ENCODE results near the gene NOS3. TPM values are rescaled to one million over a fixed set of nuclear protein-coding genes. Genes with fewer than 3 reads are reported as not detected.

NOS3 gene
- polyA plus RNA-seq, 1 experiment = 1.3 TPM

DNA sequence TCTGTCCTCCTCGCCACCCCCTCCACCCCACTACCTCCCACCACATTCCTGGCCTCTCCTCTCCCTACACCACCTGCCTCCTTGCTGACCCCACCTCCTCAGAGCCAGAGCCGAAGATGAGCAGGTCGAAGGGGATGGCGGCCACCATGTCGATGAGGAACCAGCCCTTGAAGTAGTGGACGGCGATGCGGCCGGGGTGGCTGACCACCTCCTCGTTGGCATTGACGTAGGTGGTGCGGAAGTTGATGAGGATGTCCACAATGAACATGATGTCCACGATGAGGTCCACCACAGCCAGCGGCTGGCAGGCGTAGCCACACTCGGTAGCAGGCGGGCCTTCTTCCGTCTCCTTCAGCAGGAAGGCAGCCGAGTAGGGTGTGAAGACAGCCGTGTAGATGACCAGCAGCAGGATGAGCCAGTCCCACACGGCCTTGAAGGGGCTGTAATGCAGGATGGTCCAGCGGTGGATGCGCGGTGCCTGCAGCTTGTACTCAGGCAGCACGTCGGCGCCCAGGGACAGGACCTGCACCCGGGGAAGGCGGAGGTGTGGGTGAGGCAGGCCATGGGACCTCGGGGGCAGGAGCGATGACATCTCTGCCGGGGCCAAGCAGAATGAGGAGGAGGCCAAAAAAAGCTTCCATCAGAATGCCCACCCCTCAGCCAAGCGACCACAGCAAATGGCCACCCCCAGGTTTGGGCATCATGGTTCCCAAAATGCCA lies 38.3 kb upstream of the NOS3 start:
- H3K36me3 ChIP-seq (ENCODE audit: control insufficient read depth, insufficient read depth, low read length) = no peaks in the 10 kb centered on the region
- no peak for DNase-seq (ENCODE audit: low read depth)
- POLR2A ChIA-PET = no interaction called here
- peaks cover 9% of the 10 kb centered on the region for H3K27me3 ChIP-seq (ENCODE audit: control insufficient read depth, insufficient read depth, low read length)
- no peak overlapping the region for H3K4me3 ChIP-seq (ENCODE audit: low read depth, low read length)
- TF ChIP-seq, protein P1, sequence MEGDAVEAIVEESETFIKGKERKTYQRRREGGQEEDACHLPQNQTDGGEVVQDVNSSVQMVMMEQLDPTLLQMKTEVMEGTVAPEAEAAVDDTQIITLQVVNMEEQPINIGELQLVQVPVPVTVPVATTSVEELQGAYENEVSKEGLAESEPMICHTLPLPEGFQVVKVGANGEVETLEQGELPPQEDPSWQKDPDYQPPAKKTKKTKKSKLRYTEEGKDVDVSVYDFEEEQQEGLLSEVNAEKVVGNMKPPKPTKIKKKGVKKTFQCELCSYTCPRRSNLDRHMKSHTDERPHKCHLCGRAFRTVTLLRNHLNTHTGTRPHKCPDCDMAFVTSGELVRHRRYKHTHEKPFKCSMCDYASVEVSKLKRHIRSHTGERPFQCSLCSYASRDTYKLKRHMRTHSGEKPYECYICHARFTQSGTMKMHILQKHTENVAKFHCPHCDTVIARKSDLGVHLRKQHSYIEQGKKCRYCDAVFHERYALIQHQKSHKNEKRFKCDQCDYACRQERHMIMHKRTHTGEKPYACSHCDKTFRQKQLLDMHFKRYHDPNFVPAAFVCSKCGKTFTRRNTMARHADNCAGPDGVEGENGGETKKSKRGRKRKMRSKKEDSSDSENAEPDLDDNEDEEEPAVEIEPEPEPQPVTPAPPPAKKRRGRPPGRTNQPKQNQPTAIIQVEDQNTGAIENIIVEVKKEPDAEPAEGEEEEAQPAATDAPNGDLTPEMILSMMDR (IDR thresholded peaks at IDR 0.05; ENCODE audit: insufficient read depth, low read depth, low read length) = no peak
- CTCF ChIA-PET = interaction anchor here (1.3 kb wide), 1 partner anchor 10 kb away, joined by 4 read pairs; no protein-coding TSS in a partner anchor

DNA sequence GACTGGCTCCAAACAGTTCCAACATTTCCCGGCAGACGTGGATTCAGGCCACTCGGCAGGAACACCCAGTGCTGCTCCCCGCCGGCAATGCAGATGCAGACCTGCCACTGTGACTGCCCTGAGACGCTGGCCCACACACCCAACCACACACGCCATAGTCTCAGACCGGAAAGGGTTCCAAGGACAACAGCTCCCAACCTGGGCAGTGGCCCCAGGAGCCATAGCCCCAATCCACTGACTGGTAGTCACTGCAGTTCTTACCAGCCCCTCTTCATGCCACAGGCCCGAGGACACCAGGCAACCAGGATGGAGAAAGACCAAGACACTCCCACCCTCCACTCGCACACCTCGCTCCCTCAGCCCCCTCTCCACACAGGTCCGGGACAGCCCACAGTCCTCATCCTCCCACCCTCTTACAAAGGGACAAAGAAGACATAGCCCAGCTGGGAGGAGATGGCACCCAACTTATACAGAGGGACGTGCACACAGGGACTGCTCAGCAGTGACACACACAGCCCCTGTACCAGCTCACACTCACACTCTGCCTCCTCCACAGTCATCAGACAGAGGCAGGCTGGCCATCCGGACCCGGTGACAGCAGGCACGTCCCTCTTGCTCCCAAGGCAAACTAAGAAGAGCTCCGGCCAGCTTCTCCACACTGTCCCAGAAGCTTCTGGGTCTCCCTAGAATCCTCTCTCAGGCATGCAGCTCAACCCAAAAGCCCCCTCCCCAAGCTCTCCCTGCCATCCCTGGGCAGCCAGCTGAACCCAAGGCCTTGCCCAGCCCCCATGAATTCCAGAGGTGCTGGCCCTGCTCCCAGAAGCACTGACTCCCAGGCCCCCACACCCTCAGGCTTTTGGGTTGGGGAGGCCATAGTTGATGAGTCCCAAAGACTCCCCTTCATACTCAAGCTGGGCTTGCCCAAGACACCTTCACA lies 37.5 kb upstream of the NOS3 start:
- no peaks in the 10 kb centered on the region for H3K36me3 ChIP-seq (ENCODE audit: control insufficient read depth, insufficient read depth, low read length)
- no peak for DNase-seq (ENCODE audit: low read depth)
- no peak overlapping the region for H3K4me3 ChIP-seq (ENCODE audit: low read depth, low read length)
- peaks cover 6% of the 10 kb centered on the region; the same call in 1 of the 2 replicates for H3K27me3 ChIP-seq (ENCODE audit: control insufficient read depth, insufficient read depth, low read length)
- POLR2A ChIA-PET = no interaction called here
- CTCF ChIA-PET = interaction anchor here (0.6 to 1.3 kb wide), 2 partner anchors 9 to 55 kb away, joined by 3 to 4 read pairs; no protein-coding TSS in a partner anchor
- TF ChIP-seq, protein P1 (IDR thresholded peaks at IDR 0.05; ENCODE audit: insufficient read depth, low read depth, low read length) = no peak

DNA sequence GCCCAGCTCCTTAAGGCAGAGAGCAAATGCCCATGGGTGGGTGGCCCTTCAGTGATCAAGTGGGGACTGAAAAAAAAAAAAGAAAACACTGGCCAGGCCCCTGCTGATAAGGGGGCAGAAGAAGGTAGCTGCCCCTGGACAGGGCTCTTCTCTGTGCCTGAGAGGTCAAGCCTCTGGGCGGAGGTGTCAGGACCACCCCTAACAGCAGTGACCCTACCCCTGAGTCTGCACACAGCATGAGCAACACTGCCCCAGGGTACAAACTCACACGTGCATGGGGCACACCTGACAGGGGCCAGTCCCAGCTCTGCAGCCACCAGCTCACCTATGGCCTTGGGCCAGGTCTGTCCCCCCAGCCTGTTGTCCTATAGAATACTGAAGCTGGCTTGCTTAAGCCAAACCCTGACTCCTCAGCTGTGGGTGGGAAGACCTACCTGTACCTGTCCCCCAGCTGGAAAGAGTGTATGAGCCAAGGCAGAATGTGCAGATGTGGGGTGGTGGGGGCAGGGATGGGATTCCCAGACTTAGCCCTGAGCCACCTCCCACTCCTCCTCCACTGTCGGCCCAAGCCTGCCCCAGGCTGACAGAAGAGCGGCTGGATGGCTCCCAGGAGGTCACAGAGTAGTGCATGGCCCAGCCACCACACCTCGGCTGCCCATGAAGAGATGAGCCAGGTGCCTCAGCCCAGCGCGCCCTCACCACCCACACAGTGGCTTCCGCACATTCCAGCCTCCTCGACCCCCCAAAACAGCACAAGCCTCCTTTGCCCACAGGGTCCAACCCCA lies 36.4 kb upstream of the NOS3 start:
- Histone ChIP-seq H3K27me3 (ENCODE audit: control insufficient read depth, insufficient read depth, low read length) (peaks cover 6% of the 10 kb centered on the region; the same call in 1 of the 2 replicates), H3K36me3 (ENCODE audit: control insufficient read depth, insufficient read depth, low read length) (no peaks in the 10 kb centered on the region), H3K4me3 (ENCODE audit: low read depth, low read length) (no peak overlapping the region)
- DNase-seq (ENCODE audit: low read depth) = no peak
- ChIA-PET POLR2A (no interaction called here), CTCF (interaction anchor here (1.6 kb wide), 1 partner anchor 8 kb away, joined by 9 read pairs; no protein-coding TSS in a partner anchor)
- TF ChIP-seq, protein P1 (IDR thresholded peaks at IDR 0.05; ENCODE audit: insufficient read depth, low read depth, low read length) = no peak

DNA sequence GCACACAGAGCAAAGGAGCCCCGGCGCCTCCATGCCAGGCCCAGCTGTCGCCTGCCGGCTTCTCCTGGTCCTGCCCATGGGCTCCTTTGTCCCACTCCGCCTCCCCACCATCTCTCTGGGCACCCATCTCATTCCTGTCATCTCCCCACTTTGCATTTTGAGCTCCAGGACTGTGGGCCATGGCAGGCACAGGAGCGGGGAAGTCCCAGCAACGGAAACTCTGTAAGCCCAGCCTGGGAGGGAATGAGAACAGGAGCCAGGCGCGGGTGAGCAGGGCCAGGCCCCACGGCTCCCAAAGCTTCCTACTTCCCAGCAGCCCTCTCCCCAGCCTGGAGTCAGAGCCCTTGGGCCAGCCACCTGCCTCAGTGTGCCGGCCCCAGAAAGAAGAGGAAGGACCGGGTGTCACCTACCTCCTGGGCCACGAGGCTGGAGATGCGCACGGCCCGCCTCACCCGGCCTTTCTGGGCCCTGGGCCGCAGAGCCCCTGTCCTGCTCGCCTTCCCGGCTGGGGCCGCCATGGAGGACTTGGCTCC lies 35.8 kb upstream of the NOS3 start:
- H3K4me3 ChIP-seq (ENCODE audit: low read depth, low read length) = no peak overlapping the region
- CTCF ChIA-PET = interaction anchor here (1.1 to 1.6 kb wide), 2 partner anchors 8 to 31 kb away, joined by 3 to 9 read pairs; no protein-coding TSS in a partner anchor
- no peaks in the 10 kb centered on the region for H3K36me3 ChIP-seq (ENCODE audit: control insufficient read depth, insufficient read depth, low read length)
- TF ChIP-seq, protein P1 (IDR thresholded peaks at IDR 0.05; ENCODE audit: insufficient read depth, low read depth, low read length) = no peak
- DNase-seq (ENCODE audit: low read depth) = no peak
- POLR2A ChIA-PET = no interaction called here
- H3K27me3 ChIP-seq (ENCODE audit: control insufficient read depth, insufficient read depth, low read length) = peaks cover 8% of the 10 kb centered on the region; the same call in 1 of the 2 replicates
